ENCODE results near the gene SLC25A39.

GRCh38 chr17:44360826-44361225, 36.2 kb upstream of the SLC25A39 start:
- TF ChIP-seq CTCF (IDR thresholded peaks at IDR 0.05) (no peak), POLR2A (IDR thresholded peaks at IDR 0.05) (no peak), POLR2AphosphoS5 (IDR thresholded peaks at IDR 0.05) (no peak)
